A375 (cell line): ENCODE results near the gene ENC1. TPM values are rescaled to one million over a fixed set of nuclear protein-coding genes. Genes with fewer than 3 reads are reported as not detected.

Experiments
- total RNA-seq: library from RNA; depleted of rRNA; stranded (reverse); fragments of >200 nt; shearing (Covaris generic); gene quantifications from 2 replicates; pipeline ENCODE4 v1.2.3, GENCODE V29; 2014; rRNA removed

The ENC1 gene, protein sequence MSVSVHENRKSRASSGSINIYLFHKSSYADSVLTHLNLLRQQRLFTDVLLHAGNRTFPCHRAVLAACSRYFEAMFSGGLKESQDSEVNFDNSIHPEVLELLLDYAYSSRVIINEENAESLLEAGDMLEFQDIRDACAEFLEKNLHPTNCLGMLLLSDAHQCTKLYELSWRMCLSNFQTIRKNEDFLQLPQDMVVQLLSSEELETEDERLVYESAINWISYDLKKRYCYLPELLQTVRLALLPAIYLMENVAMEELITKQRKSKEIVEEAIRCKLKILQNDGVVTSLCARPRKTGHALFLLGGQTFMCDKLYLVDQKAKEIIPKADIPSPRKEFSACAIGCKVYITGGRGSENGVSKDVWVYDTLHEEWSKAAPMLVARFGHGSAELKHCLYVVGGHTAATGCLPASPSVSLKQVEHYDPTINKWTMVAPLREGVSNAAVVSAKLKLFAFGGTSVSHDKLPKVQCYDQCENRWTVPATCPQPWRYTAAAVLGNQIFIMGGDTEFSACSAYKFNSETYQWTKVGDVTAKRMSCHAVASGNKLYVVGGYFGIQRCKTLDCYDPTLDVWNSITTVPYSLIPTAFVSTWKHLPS
- 20.2 and 24.2 TPM in 2 replicates for total RNA-seq

DNA sequence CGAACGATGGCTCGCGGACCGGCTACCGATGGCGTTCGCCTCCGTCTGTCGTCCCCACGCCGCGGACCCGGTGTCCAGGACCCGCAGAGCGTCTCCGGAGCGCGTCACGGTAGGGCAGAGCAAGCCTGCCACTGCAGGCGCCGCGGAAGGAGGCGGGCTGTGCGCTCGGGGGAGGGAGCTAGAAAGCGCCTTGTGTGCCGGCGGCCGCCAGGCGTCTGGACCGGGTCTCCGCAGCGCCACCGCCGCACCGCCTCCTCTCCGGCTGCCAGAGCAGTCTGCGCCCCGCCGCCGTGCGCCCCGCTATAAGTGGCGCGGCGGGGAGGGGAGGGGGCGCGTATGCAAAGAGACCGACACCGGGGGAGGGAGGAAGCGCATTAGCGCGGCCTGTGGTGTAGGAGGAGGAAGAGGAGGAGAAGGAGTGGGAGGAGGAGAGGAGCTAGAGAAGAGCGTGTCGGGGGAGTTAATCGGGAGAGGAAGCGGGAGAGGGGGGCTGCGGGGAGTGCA lies at the start of gene ENC1:
Gene ENC1, minus strand, starts transcription at position 279 of the 504 bp plus-strand sequence. CDS start 4,243 bp downstream, outside the sequence.

DNA sequence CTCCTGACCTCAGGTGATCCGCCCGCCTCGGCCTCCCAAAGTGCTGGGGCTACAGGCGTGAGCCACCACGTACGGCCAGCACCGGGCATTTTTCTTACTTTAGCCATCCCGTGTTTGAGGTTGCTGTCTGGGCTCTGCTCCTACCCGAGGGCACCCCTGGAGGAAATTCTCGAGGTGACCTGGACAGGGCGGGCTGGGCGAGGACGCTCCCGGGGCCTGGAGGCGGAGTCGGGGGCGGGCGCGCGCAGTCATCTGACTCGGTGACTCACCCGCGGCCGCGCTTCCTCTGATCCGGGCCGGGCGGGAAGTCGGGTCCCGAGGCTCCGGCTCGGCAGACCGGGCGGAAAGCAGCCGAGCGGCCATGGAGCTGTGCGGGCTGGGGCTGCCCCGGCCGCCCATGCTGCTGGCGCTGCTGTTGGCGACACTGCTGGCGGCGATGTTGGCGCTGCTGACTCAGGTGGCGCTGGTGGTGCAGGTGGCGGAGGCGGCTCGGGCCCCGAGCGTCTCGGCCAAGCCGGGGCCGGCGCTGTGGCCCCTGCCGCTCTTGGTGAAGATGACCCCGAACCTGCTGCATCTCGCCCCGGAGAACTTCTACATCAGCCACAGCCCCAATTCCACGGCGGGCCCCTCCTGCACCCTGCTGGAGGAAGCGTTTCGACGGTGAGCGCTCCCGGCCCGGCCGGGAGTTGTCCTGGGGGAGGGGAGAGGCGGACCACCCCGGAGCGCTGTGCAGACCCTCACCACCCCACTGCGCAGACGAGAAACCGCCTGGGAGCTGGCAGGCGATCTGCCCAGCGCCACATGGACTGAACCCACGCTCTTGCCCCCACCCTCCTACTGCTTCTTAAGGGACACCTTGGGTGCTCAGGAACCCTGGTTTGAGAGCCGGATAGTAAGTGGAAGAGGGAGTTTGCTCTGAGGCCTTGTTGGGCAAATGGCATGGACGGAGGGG lies 44.6 kb upstream of the ENC1 start, which contains the start of gene HEXB:
Gene HEXB, plus strand, starts transcription at position 334 of the 952 bp plus-strand sequence. Its CDS starts 28 bp downstream, at position 362.

Other genes starting within 250 kb of the ENC1 start
- 199 and 235 TPM in 2 replicates for gene HEXB, start 44.5 kb upstream of the ENC1 start, total RNA-seq
- 50.5 and 50.6 TPM in 2 replicates for gene GFM2, start 126.4 kb upstream of the ENC1 start, total RNA-seq
- gene NSA2, start 126.5 kb upstream of the ENC1 start, total RNA-seq, result 154 and 175 TPM in 2 replicates
- 12.4 and 13.1 TPM in 2 replicates for gene FAM169A, start 225.7 kb upstream of the ENC1 start, total RNA-seq